H9 (cell line): ENCODE data around the gene IGF1R. TPM values are rescaled to one million over a fixed set of nuclear protein-coding genes. Genes with fewer than 3 reads are reported as not detected.

Experiments
- DNase-seq: peaks from one replicate; pipeline ENCODE4 v3.0.0-alpha.2; 2017
- H2AFZ ChIP-seq: one replicate; pipeline ENCODE4 v1.6.1; 2013; ENCODE audit warnings: mild to moderate bottlenecking, low read length, control low read depth, moderate library complexity
- H2AK5ac ChIP-seq: 2 replicates; pipeline ENCODE4 v1.6.1; 2013; ENCODE audit warnings: low read length, control low read depth, mixed read lengths; ENCODE audit not compliant: insufficient read length
- H2BK120ac ChIP-seq: one replicate; pipeline ENCODE4 v1.6.1; 2013; ENCODE audit warnings: low read depth, mild to moderate bottlenecking, low read length, control low read depth, inconsistent platforms; ENCODE audit not compliant: poor library complexity, severe bottlenecking
- H2BK12ac ChIP-seq: 2 replicates; pipeline ENCODE4 v1.6.1; 2013; ENCODE audit warnings: low read length, control low read depth, mixed read lengths, low read depth; ENCODE audit not compliant: insufficient read length
- H2BK15ac ChIP-seq: 2 replicates; pipeline ENCODE4 v1.6.1; 2013; ENCODE audit warnings: low read depth, low read length, control low read depth
- H2BK20ac ChIP-seq: one replicate; pipeline ENCODE4 v1.6.1; 2013; ENCODE audit warnings: low read depth, mild to moderate bottlenecking, low read length, control low read depth, inconsistent platforms; ENCODE audit not compliant: poor library complexity, severe bottlenecking
- H2BK5ac ChIP-seq: 2 replicates; pipeline ENCODE4 v1.6.1; 2013; ENCODE audit warnings: low read length, control low read depth, mixed read lengths; ENCODE audit not compliant: insufficient read length
- H3K14ac ChIP-seq: 2 replicates; pipeline ENCODE4 v1.6.1; 2013; ENCODE audit warnings: low read length, control low read depth; ENCODE audit not compliant: insufficient read depth
- H3K18ac ChIP-seq: 2 replicates; pipeline ENCODE4 v1.6.1; 2013; ENCODE audit warnings: low read depth, mild to moderate bottlenecking, mixed read lengths, low read length, control low read depth; ENCODE audit not compliant: insufficient read length
- H3K23ac ChIP-seq: 2 replicates; pipeline ENCODE4 v1.6.1; 2013; ENCODE audit warnings: low read length, control low read depth, mixed read lengths, low read depth; ENCODE audit not compliant: insufficient read length
- H3K23me2 ChIP-seq: 2 replicates; pipeline ENCODE4 v1.6.1; 2013; ENCODE audit warnings: low read depth, mild to moderate bottlenecking, mixed read lengths, low read length, control low read depth; ENCODE audit not compliant: insufficient read length, poor library complexity, severe bottlenecking
- H3K27ac ChIP-seq: 2 replicates; pipeline ENCODE4 v1.5.1; 2013; ENCODE audit warnings: low read length, control low read depth, mixed read lengths, low read depth; ENCODE audit not compliant: insufficient read length
- H3K27me3 ChIP-seq: 2 replicates; pipeline ENCODE4 v1.6.1; 2013; ENCODE audit warnings: low read length, control low read depth, inconsistent platforms; ENCODE audit not compliant: insufficient read depth
- H3K4ac ChIP-seq: 2 replicates; pipeline ENCODE4 v1.6.1; 2013; ENCODE audit warnings: low read depth, mild to moderate bottlenecking, control low read depth, inconsistent platforms, low read length, moderate library complexity
- H3K4me1 ChIP-seq: 2 replicates; pipeline ENCODE4 v1.6.1; 2013; ENCODE audit warnings: low read length, control low read depth, inconsistent platforms; ENCODE audit not compliant: insufficient read depth
- H3K4me2 ChIP-seq: 2 replicates; pipeline ENCODE4 v1.6.1; 2013; ENCODE audit warnings: low read length, control low read depth, mixed read lengths; ENCODE audit not compliant: insufficient read length, insufficient read depth
- H3K56ac ChIP-seq: 2 replicates; pipeline ENCODE4 v1.6.1; 2013; ENCODE audit warnings: low read depth, mild to moderate bottlenecking, mixed read lengths, low read length, control low read depth; ENCODE audit not compliant: insufficient read length
- H3K79me1 ChIP-seq: 2 replicates; pipeline ENCODE4 v1.6.1; 2013; ENCODE audit warnings: low read depth, mild to moderate bottlenecking, moderate library complexity, low read length, control low read depth, inconsistent platforms; ENCODE audit not compliant: insufficient read depth, poor library complexity, severe bottlenecking
- H3K79me2 ChIP-seq: 2 replicates; pipeline ENCODE4 v1.6.1; 2013; ENCODE audit warnings: low read length, control low read depth, inconsistent platforms; ENCODE audit not compliant: insufficient read depth
- H3K9ac ChIP-seq: 2 replicates; pipeline ENCODE4 v1.6.1; 2013; ENCODE audit warnings: low read length, control low read depth, mixed read lengths; ENCODE audit not compliant: insufficient read length; ENCODE audit errors: extremely low read depth
- H3K9me3 ChIP-seq: one replicate; pipeline ENCODE4 v1.6.1; 2013; ENCODE audit warnings: low read depth, low read length, inconsistent platforms; ENCODE audit not compliant: control insufficient read depth
- H3T11ph ChIP-seq: one replicate; pipeline ENCODE4 v1.6.1; 2013; ENCODE audit warnings: mild to moderate bottlenecking, low read length, control low read depth, inconsistent platforms
- H4K20me1 ChIP-seq: one replicate; pipeline ENCODE4 v1.6.1; 2013; ENCODE audit not compliant: control insufficient read depth, insufficient read length, insufficient read depth
- H4K5ac ChIP-seq: 2 replicates; pipeline ENCODE4 v1.6.1; 2013; ENCODE audit warnings: low read depth, mild to moderate bottlenecking, mixed read lengths, low read length, control low read depth; ENCODE audit not compliant: insufficient read length
- H4K8ac ChIP-seq: replicated peaks from 2 replicates; pipeline ENCODE4 v1.6.1; 2013; ENCODE audit warnings: low read length, control low read depth, mixed read lengths, low read depth; ENCODE audit not compliant: insufficient read length
- H4K91ac ChIP-seq: 2 replicates; pipeline ENCODE4 v1.6.1; 2013; ENCODE audit warnings: low read depth, mild to moderate bottlenecking, moderate library complexity, mixed read lengths, low read length, control low read depth; ENCODE audit not compliant: insufficient read length
- H3K27ac Mint-ChIP-seq, 3 experiments: 2 replicates in 2 of 3; 3 replicates in 1 of 3; pipeline ENCODE4 v1.8.0; 2020 to 2021; ENCODE audit warnings: mixed read lengths in 3 of 3, mild to moderate bottlenecking in 1 of 3, moderate library complexity in 1 of 3
- H3K27me3 Mint-ChIP-seq: 2 replicates; pipeline ENCODE4 v1.8.0; 2021; ENCODE audit warnings: low read depth, mild to moderate bottlenecking, moderate library complexity, mixed read lengths
- H3K36me3 Mint-ChIP-seq, 3 experiments: 2 replicates in 2 of 3; 3 replicates in 1 of 3; pipeline ENCODE4 v1.8.0; 2020 to 2021; ENCODE audit warnings: low read depth in 3 of 3, mixed read lengths in 3 of 3; ENCODE audit not compliant: insufficient read depth in 1 of 3
- H3K4me1 Mint-ChIP-seq, 2 experiments: 2 replicates each; pipeline ENCODE4 v1.8.0; 2020; ENCODE audit warnings: mixed read lengths in 2 of 2
- H3K4me3 Mint-ChIP-seq, 2 experiments: 2 replicates in 1 of 2; 3 replicates in 1 of 2; pipeline ENCODE4 v1.8.0; 2020 to 2021; ENCODE audit warnings: mild to moderate bottlenecking in 2 of 2, mixed read lengths in 2 of 2, moderate library complexity in 1 of 2
- H3K9me3 Mint-ChIP-seq, 2 experiments: 2 replicates in 1 of 2; 3 replicates in 1 of 2; pipeline ENCODE4 v1.8.0; 2020; ENCODE audit warnings: mild to moderate bottlenecking in 2 of 2, mixed read lengths in 2 of 2, moderate library complexity in 1 of 2
- WGBS: extraction: QIAGEN DNeasy Blood & Tissue Kit; methylation state at CpG from one replicate; pipeline ENCODE4 v1.1.7; 2013; ENCODE audit warnings: missing lambda C conversion rate, low lambda C conversion rate, mixed read lengths; ENCODE audit not compliant: insufficient read length; ENCODE audit errors: extremely low coverage; 5-methylcytosine and 5-hydroxymethylcytosine counted together
- total RNA-seq: library from RNA; stranded (reverse); gene quantifications from 2 replicates; pipeline ENCODE4 v1.2.1, GENCODE V29; 2021
- TF ChIP-seq, protein P1 (sequence below): fragments of 200-600 bp; sonication (generic); conservative IDR thresholded peaks from 3 replicates; pipeline ENCODE4 v1.8.0; 2021; ENCODE audit warnings: antibody characterized with exemption, mild to moderate bottlenecking

The IGF1R gene
- total RNA-seq, 1 experiment from 2014 or later = 70.0 TPM

DNA sequence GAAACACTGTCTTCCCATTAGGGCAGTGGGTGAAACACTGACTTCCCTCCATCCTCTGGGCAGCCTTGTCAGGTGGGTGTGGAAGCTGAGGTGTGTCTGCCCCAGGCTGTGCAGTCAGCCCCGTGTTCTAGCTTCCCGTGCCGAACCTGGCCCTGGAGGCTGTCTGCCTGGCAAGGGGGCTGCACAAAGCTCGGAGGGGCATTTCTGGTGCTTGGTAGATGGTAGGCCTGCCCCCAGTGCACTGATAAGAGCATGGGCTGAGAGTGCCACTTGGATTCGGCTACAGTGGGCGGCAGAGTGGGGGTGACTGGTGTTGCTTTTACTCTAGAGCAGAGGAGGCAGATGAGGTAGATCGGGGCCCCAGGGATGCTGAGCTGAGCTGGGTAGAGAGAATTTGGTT is 21.3 kb downstream of the IGF1R start:
- peaks cover 13% of the 10 kb centered on the region for H3K79me1 ChIP-seq
- peak overlapping the region; percentile 3 for H3K18ac ChIP-seq
- no peak overlapping the region for H3K56ac ChIP-seq
- peak overlapping the region; percentile 2 for H2AK5ac ChIP-seq
- H3K9me3 ChIP-seq = no peaks in the 10 kb centered on the region
- no peaks in the 10 kb centered on the region for H3K27me3 ChIP-seq
- no peaks in the 10 kb centered on the region for H3K23me2 ChIP-seq
- H2BK5ac ChIP-seq = peak overlapping the region; percentile 11
- H3K27ac Mint-ChIP-seq = peak overlapping the region; percentile 54 to 97 (median 96)
- H3K27me3 Mint-ChIP-seq = no peaks in the 10 kb centered on the region
- H4K20me1 ChIP-seq = peaks cover 2% of the 10 kb centered on the region
- no peak for DNase-seq
- peak overlapping the region; percentile 31 for H2BK12ac ChIP-seq
- H2AFZ ChIP-seq = no peak overlapping the region
- no peak overlapping the region for H3K4ac ChIP-seq
- H4K8ac ChIP-seq = no peak overlapping the region
- H2BK20ac ChIP-seq = no peak overlapping the region
- no peak overlapping the region for H3T11ph ChIP-seq
- no peak overlapping the region for H3K9ac ChIP-seq
- peak overlapping the region in 1 of 2 experiments; percentile 53; a peak in 2 of 5 replicates for H3K4me3 Mint-ChIP-seq
- H3K27ac ChIP-seq = peak overlapping the region; percentile 97
- H3K4me1 Mint-ChIP-seq = peaks cover 85 to 87% of the 10 kb centered on the region in 2 experiments
- H3K4me2 ChIP-seq = no peak overlapping the region
- H2BK15ac ChIP-seq = no peak overlapping the region
- no peak overlapping the region for H3K23ac ChIP-seq
- H4K91ac ChIP-seq = peak overlapping the region; percentile 5
- H3K36me3 Mint-ChIP-seq = peaks cover 0 to 2% (median 0%) of the 10 kb centered on the region in 3 experiments; a peak in 3 of 7 replicates
- peak overlapping the region; percentile 13 for H4K5ac ChIP-seq
- WGBS = no CpG with 5 or more reads among the region's 7 CpGs
- peaks cover 36% of the 10 kb centered on the region for H3K4me1 ChIP-seq
- H3K79me2 ChIP-seq = peaks cover 61% of the 10 kb centered on the region
- TF ChIP-seq, protein P1, sequence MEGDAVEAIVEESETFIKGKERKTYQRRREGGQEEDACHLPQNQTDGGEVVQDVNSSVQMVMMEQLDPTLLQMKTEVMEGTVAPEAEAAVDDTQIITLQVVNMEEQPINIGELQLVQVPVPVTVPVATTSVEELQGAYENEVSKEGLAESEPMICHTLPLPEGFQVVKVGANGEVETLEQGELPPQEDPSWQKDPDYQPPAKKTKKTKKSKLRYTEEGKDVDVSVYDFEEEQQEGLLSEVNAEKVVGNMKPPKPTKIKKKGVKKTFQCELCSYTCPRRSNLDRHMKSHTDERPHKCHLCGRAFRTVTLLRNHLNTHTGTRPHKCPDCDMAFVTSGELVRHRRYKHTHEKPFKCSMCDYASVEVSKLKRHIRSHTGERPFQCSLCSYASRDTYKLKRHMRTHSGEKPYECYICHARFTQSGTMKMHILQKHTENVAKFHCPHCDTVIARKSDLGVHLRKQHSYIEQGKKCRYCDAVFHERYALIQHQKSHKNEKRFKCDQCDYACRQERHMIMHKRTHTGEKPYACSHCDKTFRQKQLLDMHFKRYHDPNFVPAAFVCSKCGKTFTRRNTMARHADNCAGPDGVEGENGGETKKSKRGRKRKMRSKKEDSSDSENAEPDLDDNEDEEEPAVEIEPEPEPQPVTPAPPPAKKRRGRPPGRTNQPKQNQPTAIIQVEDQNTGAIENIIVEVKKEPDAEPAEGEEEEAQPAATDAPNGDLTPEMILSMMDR = no peak
- no peaks in the 10 kb centered on the region for H3K9me3 Mint-ChIP-seq
- no peak overlapping the region for H2BK120ac ChIP-seq
- H3K14ac ChIP-seq = 0 out of 2 replicates have a peak overlapping the region, but pooled peaks have one; percentile 14
